Glomerular endothelial cell (primary cell): ENCODE results near the gene KCNJ10. TPM values are rescaled to one million over a fixed set of nuclear protein-coding genes. Genes with fewer than 3 reads are reported as not detected.

Experiments
- DNase-seq: peaks from one replicate; pipeline ENCODE4 v3.0.0-alpha.2; 2011; ENCODE audit warnings: low read depth, low spot score; ENCODE audit errors: extremely low read depth
- total RNA-seq: library from RNA; depleted of rRNA; stranded (reverse); fragments of >200 nt; gene quantifications from 2 replicates; pipeline ENCODE4 v1.2.3, GENCODE V29; 2015

The KCNJ10 gene
- total RNA-seq, 1 donor from 2014 or later = not detected

GRCh38 chr1:160084771-160085321 lies 14.9 kb upstream of the KCNJ10 start:
- no peak for DNase-seq

- DNase-seq = no peak
Observed at GRCh38 chr1:160083968-160084770, 14.2 kb upstream of the KCNJ10 start.

- DNase-seq = no peak
Observed at GRCh38 chr1:160082926-160083325, 13.0 kb upstream of the KCNJ10 start.

- no peak for DNase-seq
Observed at GRCh38 chr1:160082487-160082886, 12.5 kb upstream of the KCNJ10 start.

- no peak for DNase-seq
Observed at GRCh38 chr1:160081261-160081936, 11.4 kb upstream of the KCNJ10 start, which contains the start of gene KCNJ9. Gene KCNJ9 (plus strand): TSS chr1:160081538. CDS start chr1:160084031, 2,493 bp downstream.

GRCh38 chr1:160080381-160081100 lies 10.6 kb upstream of the KCNJ10 start:
- no peak for DNase-seq

GRCh38 chr1:160079448-160079847 lies 9.5 kb upstream of the KCNJ10 start:
- DNase-seq = no peak

- DNase-seq = no peak
Observed at GRCh38 chr1:160078512-160079195, 8.7 kb upstream of the KCNJ10 start.

GRCh38 chr1:160077486-160077885 lies 7.5 kb upstream of the KCNJ10 start:
- DNase-seq = no peak

GRCh38 chr1:160076295-160076694 lies 6.3 kb upstream of the KCNJ10 start:
- DNase-seq = no peak

- no peak for DNase-seq
Observed at GRCh38 chr1:160075836-160076235, 5.9 kb upstream of the KCNJ10 start.

- no peak for DNase-seq
Observed at GRCh38 chr1:160074865-160075264, 4.9 kb upstream of the KCNJ10 start.

- DNase-seq = no peak
Observed at GRCh38 chr1:160071289-160071688, 1.3 kb upstream of the KCNJ10 start.

GRCh38 chr1:160070243-160071163 lies 543 bp upstream of the KCNJ10 start:
- no peak for DNase-seq

GRCh38 chr1:160068225-160068624 lies 1.7 kb downstream of the KCNJ10 start:
- no peak for DNase-seq

GRCh38 chr1:160066829-160067745 lies 2.9 kb downstream of the KCNJ10 start:
- DNase-seq = no peak

- DNase-seq = no peak
Observed at GRCh38 chr1:160064746-160065145, 5.2 kb downstream of the KCNJ10 start.

GRCh38 chr1:160064164-160064563 lies 5.8 kb downstream of the KCNJ10 start:
- DNase-seq = no peak
